HG03457 (cell line): ENCODE measurements around the gene NHERF1.

Source experiments
- ATAC-seq: cut with Tn5 transposase; IDR thresholded peaks from one replicate; pipeline ENCODE4 v1.9.1; 2021; ENCODE audit warnings: moderate number of reproducible peaks; ENCODE audit not compliant: unreplicated experiment

The NHERF1 gene

GRCh38 chr17:74782571-74782970, 34.1 kb downstream of the NHERF1 start:
- no peak for ATAC-seq

GRCh38 chr17:74784125-74784810, 35.8 kb downstream of the NHERF1 start:
- ATAC-seq = no peak

- no peak for ATAC-seq
These were observed 36.9 kb downstream of the NHERF1 start for GRCh38 chr17:74785096-74785980.

DNA sequence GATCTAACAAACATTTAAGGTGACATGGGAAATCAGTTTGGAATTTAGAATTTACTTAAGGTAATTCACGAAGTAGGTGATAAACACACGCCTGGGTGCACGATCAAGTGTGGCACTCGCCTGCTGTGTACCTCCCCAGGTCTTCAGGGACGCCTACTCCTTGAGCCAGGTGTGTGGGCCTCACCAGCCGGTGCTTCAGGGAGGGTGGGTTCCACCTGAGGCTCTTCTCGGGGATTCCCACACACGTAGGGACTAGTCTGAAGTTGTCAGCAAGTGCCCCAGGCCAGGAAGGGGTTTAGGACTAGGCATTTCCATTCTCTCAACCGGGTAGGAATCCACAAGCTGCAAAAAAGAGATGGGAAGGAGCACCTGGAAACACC, 37.5 kb downstream of the NHERF1 start:
- ATAC-seq = no peak

DNA sequence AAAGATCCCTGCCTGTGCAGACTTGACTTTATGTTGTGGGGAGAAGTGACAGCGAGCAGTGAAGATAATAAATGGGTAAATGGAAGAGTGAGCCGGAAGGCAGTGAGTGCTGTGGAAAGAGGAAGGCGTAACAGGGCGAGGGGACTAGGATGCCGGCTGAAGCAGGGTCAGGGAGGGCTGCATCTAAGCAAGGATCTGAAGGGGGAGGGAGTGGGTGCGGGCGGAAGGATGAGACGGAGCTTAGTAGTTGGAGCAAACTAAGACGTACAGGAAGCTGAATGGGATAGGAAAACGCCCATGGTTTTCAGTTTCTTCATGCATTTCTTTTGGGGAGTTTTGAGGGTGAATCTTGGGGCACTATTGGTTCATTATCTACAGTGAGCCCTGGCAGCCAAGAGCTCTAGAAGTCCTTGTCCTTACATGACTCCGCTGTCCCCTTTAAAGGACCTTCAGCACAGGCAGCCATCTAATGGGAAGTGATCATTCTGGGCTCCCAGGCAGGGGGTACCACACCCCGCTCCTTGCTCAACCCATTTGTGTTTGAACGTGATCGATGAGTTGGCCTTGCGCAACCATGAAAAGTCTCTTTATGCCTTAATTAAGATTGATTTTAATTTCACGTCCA, 38.1 kb downstream of the NHERF1 start:
- ATAC-seq = no peak

DNA sequence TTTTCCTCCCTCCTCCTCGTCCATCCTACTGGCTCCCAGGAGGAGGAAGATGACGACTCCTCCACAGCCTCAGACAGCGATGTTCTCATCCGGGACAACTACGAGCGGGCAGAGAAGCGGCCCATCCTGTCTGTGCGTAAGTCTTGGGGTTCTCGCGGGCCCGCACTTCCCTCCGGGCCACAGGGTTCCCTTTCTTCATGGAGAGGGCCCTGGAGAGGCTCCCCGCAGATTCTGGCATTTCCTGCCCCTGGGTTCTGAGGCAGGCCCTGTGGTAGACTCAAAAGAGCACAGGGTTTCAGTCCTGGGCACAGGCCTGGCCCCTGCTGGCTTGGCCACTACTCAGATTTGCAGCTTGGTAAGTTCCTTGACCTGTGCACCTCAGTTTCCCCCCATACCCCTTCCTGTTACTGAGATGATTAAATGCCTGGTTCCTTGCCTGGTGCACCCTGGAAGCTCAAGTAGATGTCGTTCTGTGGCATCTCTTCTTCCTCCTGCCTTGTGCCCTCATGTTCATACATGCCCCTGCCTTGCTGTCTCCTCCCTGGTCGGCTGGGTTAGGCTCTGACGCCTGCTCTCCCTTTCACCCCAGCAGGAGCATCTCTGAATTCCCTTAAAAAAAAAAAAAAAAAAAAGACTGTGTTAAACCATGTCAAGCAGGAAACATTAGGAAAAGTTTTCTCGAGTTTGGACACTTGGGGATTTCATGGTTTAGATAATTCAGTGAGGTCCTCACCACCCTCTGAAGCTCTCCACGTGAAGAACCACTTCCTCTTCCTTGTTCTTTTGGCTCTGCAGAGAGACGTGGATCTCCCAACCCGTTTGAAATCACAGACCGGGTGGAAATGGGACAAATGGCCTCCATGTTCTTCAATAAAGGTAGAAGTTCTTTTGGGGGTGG, 42.0 kb downstream of the NHERF1 start:
- ATAC-seq = no peak

- no peak for ATAC-seq
These were observed 44.2 kb downstream of the NHERF1 start for GRCh38 chr17:74792586-74793105.

GRCh38 chr17:74795327-74796020, 47.0 kb downstream of the NHERF1 start:
- ATAC-seq = no peak

- ATAC-seq = no peak
These were observed 47.8 kb downstream of the NHERF1 start for GRCh38 chr17:74796211-74796610.

DNA sequence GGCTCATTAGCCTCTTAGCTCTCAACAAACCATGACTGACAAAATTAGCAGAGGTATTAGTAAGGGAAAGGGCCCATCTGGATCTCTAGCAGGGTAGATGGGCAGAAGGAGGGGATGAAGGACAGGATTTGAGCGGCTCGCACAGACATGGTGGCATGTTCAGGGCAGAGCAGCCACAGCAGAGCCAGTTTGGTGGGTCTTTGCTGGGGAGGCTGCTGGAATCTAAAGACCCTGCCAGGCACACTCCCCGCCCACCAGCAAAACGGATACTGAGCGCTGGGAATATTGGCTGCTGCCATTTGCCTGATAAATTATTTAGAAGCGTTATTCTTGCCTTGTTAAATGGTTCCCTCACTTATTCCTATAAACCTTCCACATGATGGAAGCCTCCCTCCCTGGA, 48.4 kb downstream of the NHERF1 start:
- no peak for ATAC-seq

DNA sequence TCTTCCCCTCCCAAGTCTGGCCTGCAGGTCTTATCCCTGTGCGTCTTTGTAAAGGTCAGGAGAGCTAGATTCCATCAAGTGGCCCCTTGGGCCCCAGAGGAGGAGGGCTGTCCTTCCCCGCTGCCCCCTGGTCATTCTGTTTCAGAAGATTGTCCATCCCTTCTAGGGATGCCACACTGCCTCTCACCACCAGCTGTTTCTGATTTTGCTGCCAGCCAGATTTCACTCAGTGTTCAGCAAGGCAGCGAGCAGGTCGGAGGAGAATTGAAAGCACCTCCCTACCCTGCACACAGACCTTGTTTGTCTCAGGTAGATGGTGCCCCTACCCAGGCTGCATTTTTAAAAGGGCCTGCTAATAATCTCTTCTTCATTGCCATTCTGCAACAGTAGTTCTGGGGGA, 49.4 kb downstream of the NHERF1 start:
- no peak for ATAC-seq

DNA sequence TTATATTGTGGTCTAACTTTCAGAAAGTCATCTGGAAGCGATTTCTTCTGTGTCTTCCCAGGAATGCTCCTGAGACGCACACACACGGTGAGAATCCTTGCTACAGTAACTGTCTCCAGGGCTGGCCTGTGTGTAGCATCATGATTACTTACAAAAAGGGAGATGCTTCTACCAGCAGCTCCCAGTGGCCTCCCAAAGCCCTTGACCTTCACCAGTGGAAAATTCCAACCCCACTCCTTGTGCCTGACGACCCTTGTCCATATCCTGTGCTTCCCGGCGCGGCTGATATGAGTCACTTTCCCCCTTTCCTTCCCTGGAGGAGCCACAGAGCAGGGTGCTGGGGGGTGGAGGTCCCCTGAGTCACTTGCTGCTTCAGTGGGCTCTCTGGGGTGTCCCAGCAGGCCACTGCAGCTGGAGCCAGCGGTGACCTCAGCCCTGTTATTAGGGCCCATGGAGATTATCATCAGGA, 49.8 kb downstream of the NHERF1 start:
- no peak for ATAC-seq

DNA sequence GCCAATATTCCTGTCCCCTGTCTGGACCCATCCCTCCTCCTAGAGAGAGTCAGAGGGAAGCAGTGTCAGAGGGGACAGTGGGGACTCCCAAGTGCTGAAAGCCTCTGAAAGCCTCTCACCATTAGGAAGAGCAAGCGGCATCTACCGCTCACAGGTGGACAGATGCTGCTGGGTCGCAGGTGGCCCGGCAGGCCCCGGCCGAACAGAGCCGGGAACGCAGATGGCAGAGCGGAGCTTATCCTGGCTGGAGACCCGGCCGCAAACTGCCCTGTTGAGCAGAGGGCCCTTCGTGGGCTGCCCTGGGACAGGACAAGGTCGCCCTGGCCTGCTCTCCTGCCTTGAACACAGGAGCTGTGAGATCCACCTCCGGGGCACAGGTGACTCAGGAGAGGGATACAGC, 50.7 kb downstream of the NHERF1 start:
- no peak for ATAC-seq

- no peak for ATAC-seq
These were observed 52.1 kb downstream of the NHERF1 start for GRCh38 chr17:74800531-74800930.

- no peak for ATAC-seq
These were observed 53.5 kb downstream of the NHERF1 start for GRCh38 chr17:74801896-74802295.

- no peak for ATAC-seq
These were observed 55.0 kb downstream of the NHERF1 start for GRCh38 chr17:74803388-74803930.

- no peak for ATAC-seq
These were observed 55.5 kb downstream of the NHERF1 start for GRCh38 chr17:74803971-74804370.

DNA sequence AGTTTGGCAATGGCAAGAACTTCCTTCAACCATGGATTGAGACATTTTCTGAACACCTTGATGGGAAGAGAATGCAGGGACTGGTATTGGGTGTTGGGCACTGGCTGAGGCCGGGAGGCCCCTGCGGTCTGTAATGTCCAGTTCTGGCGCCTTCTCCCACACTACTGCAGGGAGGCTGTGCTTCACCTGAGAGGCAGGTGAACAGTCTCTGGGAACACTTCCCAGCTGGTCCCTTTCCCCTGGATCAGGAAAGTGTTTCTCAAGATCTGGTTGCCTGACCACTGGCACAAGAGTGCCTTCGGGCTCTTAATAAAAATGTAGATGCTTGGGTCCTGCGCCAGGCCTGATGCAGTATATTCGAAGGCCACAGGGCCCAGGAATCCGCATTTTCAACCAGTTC, 56.3 kb downstream of the NHERF1 start:
- no peak for ATAC-seq

GRCh38 chr17:74805591-74805991, 57.2 kb downstream of the NHERF1 start:
- ATAC-seq = no peak

DNA sequence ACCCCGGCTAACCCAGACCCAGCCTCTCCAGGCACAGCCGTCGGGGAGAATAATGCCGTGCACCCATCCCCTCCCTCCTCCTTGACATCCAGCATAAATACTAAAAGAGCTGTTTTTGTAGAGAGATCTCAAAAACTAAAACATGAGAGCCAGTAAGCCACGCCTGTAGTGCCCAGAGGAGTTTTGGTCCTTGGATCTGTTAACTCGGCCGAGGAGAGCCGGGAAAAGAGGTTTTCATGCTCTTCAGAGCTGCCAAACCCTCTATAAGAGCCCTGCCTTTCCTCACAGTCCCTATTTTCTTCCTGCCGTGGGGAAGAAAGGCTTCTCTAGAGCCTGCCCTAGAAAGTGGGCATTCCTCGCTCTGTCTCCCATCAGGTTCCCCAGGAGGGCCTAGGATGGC, 57.9 kb downstream of the NHERF1 start:
- ATAC-seq = no peak
